SHP77 treated with DMSO at 0.1 percent for 48 hours (cell line): ENCODE measurements around the gene FARP1.

Experiments
- DNase-seq: peaks from one replicate; lab custom pipeline; 2025; lab: John Stamatoyannopoulos, UW

The FARP1 gene

GRCh38 chr13:98420554-98421175, 277.8 kb downstream of the FARP1 start:
- DNase-seq = no peak

GRCh38 chr13:98422046-98422445, 279.2 kb downstream of the FARP1 start:
- DNase-seq = no peak

DNA sequence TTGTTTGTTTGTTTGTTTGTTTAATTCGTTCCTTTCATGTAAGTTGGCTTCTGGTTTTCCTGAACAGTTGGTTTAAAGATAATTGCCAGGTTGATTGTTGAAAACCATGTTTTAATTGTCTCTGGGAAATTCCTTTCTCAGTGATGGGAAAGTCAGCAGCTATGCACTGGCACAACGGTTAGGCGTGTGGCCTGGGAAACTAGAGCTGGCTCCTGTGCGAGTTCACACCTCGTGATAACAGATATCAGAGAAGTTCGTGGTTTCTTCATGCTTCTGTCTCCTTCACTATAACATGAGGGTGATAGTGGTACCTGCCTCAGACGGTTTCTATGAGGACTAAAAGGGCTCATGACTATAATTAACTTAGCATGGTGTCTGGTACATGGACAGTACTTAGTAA, 280.5 kb downstream of the FARP1 start:
- no peak for DNase-seq

DNA sequence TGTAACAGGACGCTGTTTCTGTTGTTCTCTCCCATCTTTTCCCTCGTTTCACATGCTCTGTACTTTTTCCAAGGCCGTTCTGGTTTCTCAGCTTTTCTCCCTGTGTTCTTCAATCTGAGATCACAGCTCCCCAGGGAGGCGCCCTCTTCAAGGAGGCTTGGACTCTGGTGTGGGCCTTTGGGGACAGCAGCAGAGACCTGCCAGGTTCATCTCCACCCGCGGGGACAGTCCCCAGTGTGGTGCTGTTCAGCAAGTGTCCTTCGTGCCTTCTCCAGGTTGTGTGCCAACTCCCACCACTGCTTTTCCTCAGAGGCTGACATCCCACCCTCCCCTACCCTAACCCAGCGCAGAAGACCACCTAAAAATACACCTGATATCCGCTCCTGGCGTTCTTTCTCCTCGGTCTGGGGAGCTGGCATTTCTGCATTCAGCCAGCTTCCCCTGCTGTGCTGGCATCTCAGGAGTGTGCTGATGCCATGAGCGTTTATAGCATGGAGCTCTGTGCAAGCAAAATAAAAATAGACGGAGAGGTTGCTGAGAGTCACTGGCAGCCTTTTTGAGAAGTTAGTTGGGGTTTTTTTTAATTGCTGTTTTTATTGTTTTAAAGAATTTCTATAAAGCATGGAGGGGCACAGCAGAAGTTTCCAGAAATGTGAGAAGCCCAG, 284.6 kb downstream of the FARP1 start:
- no peak for DNase-seq

- no peak for DNase-seq
Measured at GRCh38 chr13:98428256-98428966, 285.5 kb downstream of the FARP1 start.

GRCh38 chr13:98429081-98429480, 286.2 kb downstream of the FARP1 start:
- no peak for DNase-seq

GRCh38 chr13:98429531-98429930, 286.6 kb downstream of the FARP1 start:
- DNase-seq = no peak

DNA sequence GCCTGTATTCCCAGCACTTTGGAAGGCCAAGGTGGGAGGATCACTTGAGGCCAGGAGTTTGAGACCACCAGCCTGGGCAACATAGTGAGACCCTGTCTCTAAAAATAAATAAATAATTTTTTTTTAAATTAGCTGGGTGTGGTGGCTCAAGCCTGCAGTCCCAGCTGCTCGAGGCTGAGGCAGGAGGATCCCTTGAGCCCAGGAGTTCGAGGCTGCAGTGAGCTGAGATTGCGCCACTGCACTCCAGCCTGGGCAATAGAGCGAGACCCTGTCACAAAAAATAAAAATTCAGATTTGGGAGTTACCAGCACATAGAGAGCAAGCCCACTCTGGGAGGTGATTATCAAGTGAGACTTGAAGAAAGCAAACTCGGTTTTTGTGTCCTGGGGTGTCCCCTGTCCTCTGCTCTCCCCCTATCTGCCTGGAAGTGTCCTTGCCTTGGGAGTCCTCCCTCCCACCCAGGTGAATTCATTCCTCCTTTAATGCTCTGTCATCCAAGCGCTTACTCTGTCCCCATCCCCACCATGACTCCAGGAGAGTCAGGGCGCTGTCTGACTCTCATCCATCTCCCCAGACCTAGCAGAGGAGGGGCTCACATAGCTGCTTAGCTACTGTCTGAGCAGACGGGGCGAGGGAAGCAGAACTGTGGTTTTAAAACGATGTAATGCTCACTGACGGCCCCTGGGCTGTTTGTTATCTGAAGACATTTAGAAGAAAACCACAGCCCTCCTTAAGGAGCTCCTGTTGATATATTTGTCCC, 287.3 kb downstream of the FARP1 start:
- DNase-seq = no peak

- no peak for DNase-seq
Measured at GRCh38 chr13:98432638-98433037, 289.7 kb downstream of the FARP1 start.

- no peak for DNase-seq
Measured at GRCh38 chr13:98433654-98434053, 290.8 kb downstream of the FARP1 start.

GRCh38 chr13:98434060-98434459, 291.2 kb downstream of the FARP1 start:
- no peak for DNase-seq

- DNase-seq = no peak
Measured at GRCh38 chr13:98435376-98435775, 292.5 kb downstream of the FARP1 start.

- DNase-seq = no peak
Measured at GRCh38 chr13:98436233-98436910, 293.5 kb downstream of the FARP1 start.

GRCh38 chr13:98438246-98439125, 295.6 kb downstream of the FARP1 start:
- no peak for DNase-seq

- DNase-seq = no peak
Measured at GRCh38 chr13:98439126-98439828, 296.4 kb downstream of the FARP1 start.

GRCh38 chr13:98439896-98440295, 297.0 kb downstream of the FARP1 start:
- DNase-seq = no peak

GRCh38 chr13:98440390-98441055, 297.6 kb downstream of the FARP1 start:
- no peak for DNase-seq

GRCh38 chr13:98441056-98441676, 298.3 kb downstream of the FARP1 start:
- DNase-seq = no peak
